ENCODE data around the gene MYO5C. TPM values are rescaled to one million over a fixed set of nuclear protein-coding genes. Genes with fewer than 3 reads are reported as not detected.

Gene MYO5C
- 6.3 TPM for total RNA-seq

- ATAC-seq (peak; percentile 98), DNase-seq (ENCODE audit: low spot score) (peak; percentile 89)
These were observed at the start of gene MYO5C for GRCh38 chr15:52295421-52296001. Gene MYO5C (minus strand): TSS chr15:52295804. CDS start chr15:52295636, 168 bp downstream.

DNA sequence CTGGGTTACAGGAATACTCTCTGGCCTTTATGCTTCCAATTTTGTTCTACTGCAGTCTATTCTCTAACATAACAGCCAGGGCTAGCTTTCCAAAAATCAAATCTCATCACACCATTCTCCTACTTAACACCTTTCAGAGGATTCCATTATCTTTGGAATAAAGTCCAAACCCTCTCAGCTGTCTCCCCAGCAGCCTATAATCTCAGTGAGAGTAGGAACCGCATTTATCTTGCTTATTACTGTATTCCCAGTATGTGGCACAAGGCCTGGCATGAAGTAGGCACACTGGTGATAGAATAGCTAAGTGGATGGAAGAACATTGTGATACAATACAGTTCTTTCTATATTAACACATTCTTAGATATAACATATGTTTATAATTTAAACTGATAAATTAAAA, 49.0 kb upstream of the MYO5C start:
- DNase-seq (ENCODE audit: low spot score) (no peak), ATAC-seq (no peak)

GRCh38 chr15:52343831-52344230, 48.2 kb upstream of the MYO5C start:
- DNase-seq (ENCODE audit: low spot score) (no peak), ATAC-seq (no peak)

GRCh38 chr15:52340093-52340492, 44.5 kb upstream of the MYO5C start:
- no peak for DNase-seq (ENCODE audit: low spot score)

DNA sequence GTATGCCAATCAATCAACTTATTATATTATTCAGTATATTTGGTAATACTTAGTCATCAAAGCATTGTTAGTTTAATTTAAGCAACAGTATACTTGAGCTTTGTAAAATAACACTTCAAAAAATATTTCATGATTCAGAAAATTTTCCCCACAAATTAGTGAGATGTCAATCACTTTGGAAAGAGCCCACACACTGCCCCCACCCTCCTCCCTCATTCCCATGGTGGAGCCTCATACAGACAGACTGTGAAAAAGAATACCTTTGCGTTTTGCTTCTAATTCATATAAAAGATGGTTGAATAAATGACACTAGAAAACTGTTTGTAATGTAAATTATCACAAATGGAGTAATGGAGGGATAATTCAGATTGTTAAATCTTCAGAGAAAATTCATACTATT, 43.3 kb upstream of the MYO5C start:
- no peak for ATAC-seq
- no peak for DNase-seq (ENCODE audit: low spot score)

More at GRCh38 chr15:52340093-52340492, 44.5 kb upstream of the MYO5C start:
- no peak for ATAC-seq

- no peak for DNase-seq (ENCODE audit: low spot score)
- ATAC-seq: no peak
These were observed 42.5 kb upstream of the MYO5C start for GRCh38 chr15:52338058-52338457.

DNA sequence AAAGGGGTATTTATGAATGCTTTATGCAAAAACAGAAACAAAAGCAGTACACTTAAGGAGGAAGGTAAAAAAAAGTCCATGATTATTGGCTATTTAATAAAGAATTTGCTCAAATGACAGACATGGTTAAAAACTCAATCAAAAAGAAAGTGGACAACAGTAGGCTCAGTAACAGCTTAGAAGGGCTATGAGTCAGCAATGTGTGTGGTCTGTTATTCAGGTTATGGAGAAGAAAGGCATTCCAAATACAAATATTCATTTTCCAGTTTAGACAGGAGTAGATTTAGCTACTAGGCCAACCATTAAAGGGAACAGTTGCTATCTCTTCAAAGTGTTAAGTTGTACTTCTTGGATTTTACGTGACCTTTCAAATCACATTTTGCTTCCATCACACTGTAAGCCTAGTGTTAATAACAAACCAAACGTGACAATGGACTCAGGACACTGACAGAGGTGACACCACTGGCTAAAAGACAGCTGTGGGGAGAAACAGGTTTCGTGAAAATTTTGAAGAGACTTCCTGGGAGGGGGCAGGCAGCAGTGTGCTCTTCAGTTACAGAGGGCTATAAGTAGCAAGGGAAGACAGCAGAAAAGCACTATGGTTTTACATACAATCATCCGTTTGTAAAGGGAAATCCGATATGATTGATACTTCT, 41.7 kb upstream of the MYO5C start:
- no peak for ATAC-seq
- DNase-seq (ENCODE audit: low spot score): no peak

- DNase-seq (ENCODE audit: low spot score) (no peak), ATAC-seq (no peak)
These were observed 40.9 kb upstream of the MYO5C start for GRCh38 chr15:52336529-52336928.

DNA sequence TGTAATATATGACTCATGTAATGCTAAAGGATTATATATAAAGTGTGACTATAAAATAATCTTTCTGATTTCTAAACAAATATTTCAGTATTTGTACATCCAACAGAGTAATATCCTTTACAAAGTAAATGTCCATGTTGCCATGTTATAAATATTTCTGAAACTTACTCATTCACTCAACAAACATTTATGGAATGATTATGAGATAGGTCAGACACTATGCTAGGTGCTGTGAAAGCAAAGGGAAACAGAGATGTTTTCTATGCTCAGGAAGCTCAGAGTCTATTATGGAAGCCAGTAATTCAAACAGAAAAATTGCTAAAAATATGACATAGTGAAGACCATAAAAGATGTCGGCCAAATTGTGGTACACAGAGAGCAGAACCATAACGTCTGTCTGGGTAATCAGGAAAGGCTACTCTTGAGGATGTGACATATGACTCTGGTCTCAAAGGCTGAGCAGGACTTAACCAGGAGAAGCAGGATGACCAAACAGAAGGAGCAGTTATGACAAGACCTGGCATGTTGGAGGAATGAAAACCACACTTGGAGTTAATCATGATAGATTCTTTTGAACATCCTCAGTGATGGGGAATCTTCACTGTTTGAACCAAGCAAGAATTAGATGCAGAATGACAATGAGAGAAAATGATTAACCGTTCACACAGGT, 39.0 kb upstream of the MYO5C start:
- ATAC-seq (no peak), DNase-seq (ENCODE audit: low spot score) (no peak)

DNA sequence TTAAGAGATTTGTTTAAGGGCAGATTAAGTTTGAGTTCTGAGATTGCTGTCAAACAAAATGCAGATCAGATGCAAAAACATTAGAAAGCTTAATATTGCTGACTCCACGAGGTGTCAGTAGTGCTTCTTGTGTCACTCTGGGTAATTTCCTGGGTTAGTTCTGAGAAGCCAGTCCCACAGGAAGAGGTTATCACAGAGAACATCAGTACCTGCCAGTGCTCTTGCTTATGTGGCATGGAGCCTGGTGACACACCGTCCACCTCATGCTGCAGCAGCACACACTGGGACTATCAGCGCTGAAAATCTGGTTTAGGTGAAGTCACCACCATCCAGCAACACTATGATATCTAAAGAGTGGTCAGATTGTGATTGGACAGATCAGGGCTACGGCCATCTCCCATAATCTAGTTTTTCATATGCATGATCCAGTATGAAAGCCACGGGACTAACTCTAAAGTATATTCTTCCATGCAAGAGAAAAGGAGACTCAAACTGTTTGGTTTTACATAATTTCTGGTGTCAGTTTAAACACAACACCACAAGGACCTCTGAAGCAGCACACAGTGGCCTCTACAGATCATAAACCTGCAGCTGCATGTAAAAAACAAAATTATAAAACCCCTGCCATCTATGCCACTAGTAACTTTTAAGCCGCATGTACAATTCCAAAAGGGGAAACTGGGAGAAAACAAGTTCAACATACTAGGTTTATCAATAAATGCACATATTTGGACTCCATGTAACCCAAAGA, 36.1 kb upstream of the MYO5C start:
- peak; percentile 99 for ATAC-seq
- no peak for DNase-seq (ENCODE audit: low spot score)

DNA sequence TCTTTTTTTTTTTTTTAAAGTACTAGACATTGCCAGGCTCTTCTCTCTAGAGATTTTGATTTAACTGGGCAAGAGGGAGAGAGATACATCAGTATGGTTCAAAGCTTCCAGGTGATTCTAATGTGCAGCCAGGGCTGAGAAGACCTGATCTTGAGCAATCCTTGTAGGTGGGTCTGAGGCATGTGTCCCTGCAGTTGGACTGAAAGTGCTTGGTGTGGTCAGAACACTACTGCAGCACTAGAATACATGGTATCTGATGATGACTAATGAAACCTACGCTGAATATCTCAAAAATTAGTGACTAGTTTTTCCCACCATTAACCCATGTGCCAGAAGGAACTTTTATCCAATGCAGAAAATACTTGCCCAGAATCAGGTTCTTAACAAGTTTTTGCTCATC, 34.4 kb upstream of the MYO5C start:
- no peak for DNase-seq (ENCODE audit: low spot score)
- ATAC-seq: no peak

- ATAC-seq: no peak
- DNase-seq (ENCODE audit: low spot score): no peak
These were observed 33.5 kb upstream of the MYO5C start for GRCh38 chr15:52329150-52329549.

- ATAC-seq: no peak
- DNase-seq (ENCODE audit: low spot score): no peak
These were observed 33.1 kb upstream of the MYO5C start for GRCh38 chr15:52328680-52329079.

- DNase-seq (ENCODE audit: low spot score) (no peak), ATAC-seq (no peak)
These were observed 31.2 kb upstream of the MYO5C start for GRCh38 chr15:52326756-52327155.

DNA sequence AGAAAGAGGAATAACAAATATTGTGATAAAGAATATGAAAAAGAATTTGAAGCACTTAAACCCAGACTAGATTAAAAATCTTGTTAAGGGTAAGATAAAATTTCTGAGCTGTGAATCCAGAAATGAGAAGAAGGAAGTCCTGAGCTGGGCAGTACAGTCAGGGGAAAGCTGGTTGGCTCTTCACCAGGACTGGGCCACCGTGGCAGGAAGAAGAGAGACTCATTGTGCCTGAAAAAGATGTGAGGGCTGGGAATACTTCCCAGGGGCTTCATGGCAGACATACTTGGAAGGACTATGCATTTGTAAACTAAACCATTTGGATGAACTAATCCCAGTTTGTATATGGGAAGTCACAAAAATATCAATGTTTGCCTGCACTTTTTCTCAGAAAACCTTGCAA, 28.5 kb upstream of the MYO5C start:
- no peak for DNase-seq (ENCODE audit: low spot score)
- no peak for ATAC-seq

GRCh38 chr15:52318729-52319500, 23.3 kb upstream of the MYO5C start:
- DNase-seq (ENCODE audit: low spot score) (peak; percentile 51), ATAC-seq (peak; percentile 71)

- ATAC-seq: no peak
- DNase-seq (ENCODE audit: low spot score): no peak
These were observed 22.1 kb upstream of the MYO5C start for GRCh38 chr15:52317688-52318087.

DNA sequence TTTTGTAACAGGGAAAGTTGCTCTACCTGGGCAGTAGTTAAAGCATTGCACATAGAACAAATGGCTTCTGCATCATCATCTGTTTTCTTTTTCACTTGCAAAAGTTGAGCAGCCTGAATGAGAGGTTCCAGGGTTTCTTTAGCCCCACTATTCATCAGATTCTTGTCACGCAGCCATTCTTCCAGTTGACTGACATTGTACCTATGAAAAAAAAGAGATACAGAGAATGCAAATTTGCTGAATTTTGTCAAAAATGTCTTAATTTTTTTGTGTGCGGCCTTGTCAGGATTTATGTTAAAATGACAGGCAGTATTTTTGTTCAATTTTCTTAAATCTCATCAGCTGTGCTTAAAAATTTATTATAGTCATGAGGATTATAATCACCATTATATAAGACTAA, 21.4 kb upstream of the MYO5C start:
- DNase-seq (ENCODE audit: low spot score) (no peak), ATAC-seq (no peak)

DNA sequence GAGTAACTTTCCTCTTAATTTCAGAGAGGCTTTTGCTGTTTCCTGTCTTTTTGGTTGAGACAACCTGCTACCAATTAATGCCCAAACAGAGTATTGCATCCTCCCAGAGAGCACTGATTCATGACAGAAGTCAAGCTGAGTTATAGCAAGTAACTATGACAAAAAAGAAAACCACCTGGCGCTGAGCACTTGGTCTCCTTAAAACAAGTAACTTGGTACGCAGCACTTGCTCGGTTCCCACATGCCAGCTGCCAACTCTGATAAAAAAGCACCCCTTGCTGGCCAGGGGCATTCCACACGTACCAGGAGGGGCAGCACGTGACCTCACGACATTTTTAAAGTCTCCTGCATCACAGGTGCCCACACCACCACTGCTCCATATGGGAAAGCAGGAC, 13.5 kb upstream of the MYO5C start:
- DNase-seq (ENCODE audit: low spot score) (no peak), ATAC-seq (no peak)

GRCh38 chr15:52308446-52309153, 13.0 kb upstream of the MYO5C start:
- DNase-seq (ENCODE audit: low spot score) (no peak), ATAC-seq (no peak)
